Activated CD4-positive, alpha-beta T cell treated with anti-CD3 and anti-CD28 coated beads for 4 hours (primary cell): ENCODE data around the gene PPP6R2.

Experiments used
- DNase-seq, 2 donors: peaks; one replicate each; pipeline ENCODE4 v3.0.0-alpha.2; 2020

The PPP6R2 gene

DNA sequence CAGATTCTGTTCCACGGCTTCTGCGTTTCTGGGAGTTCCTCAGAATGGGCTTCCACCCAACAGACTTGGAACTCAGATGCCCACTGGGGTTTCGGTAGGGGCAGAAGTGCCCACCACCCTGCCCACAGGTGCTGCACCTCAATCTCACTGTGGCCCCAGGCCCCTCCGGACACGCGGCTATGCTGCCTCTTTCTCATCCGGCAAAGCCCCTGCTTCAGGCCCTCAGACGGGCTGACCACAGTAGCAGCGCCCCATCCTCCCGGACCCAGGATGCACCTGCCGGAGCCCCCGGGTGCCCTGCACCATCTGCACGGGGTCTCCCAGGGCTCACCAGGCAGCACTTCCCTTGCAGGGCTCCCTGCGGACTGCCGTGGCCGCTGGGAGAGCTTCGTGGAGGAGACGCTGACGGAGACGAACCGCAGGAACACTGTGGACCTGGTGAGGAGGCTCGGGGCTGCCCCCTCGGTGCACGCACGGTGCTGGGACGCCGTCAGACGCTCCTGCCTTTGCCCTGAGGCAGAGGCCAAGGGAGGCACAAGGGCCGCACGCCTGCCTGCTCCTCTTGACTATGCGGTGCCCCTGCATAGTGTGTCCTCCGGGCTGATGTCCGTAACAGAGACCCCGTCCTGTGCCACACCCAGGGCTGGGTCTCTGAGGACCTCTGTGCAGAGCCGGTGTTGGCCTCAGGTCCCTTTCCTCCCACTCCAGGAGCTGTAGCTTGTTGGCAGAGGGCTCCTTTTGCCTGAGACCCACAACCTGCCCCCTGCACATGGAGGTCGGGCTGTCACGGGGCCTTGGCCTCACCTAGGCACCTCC is 93.1 kb downstream of the PPP6R2 start:
- no peak for DNase-seq

DNA sequence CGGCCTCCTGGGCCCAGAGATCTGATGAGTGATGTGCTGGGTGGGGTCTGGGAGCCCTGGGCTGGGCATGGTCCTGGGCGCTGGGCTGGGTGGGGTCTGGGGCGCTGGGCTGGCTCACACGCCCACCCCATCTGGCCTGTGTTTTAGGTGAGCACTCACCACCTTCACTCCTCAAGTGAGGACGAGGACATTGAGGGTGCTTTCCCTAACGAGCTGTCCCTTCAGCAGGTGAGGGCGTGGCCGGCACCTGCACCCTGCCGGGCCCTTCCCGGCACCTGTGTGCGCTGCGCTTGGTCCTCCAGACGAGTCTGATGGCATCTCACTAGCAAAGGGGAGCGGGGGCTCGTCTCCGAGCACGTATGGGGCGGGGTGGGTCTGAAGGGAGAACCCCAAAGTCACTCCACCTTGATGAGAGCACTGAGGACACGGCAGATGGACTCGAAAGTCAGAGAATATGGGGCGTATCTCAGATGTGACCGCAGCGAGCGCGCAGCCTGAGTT is 93.8 kb downstream of the PPP6R2 start:
- DNase-seq = no peak

DNA sequence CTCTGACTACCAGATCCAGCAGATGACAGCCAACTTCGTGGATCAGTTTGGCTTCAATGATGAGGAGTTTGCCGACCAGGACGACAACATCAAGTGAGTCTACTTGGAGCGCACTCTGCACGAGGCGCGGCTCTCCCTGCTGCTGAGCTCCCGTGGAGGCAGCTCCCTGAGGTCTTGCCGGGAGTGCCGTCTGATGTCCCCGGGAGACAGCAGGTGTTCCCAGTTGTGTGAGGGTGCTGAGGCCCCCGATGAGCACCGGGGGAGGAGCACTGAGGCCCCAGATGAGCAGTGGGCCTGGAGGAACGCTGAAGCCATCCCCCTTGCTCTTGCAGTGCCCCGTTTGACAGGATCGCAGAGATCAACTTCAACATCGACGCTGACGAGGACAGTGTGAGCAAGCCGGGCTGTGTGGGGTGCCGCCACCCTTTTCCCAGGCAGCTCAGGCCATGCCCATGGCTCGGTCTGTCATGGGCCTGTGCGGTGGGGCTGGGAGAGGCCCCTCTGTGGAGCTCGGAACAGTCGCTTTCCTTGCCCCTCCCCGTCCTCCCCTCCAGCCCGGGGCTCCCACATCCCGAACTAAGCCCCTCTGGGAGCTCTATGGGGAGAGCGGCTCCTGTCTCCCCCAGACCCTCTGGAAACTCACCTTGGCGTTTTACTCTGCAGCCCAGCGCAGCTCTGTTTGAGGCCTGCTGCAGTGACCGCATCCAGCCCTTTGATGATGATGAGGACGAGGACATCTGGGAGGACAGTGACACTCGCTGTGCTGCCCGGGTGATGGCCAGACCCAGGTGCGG is 94.6 kb downstream of the PPP6R2 start:
- DNase-seq = no peak

- DNase-seq = no peak
These were observed 95.5 kb downstream of the PPP6R2 start for GRCh38 chr22:50438305-50439275.

- DNase-seq = no peak
These were observed 96.3 kb downstream of the PPP6R2 start for GRCh38 chr22:50439314-50439870.

DNA sequence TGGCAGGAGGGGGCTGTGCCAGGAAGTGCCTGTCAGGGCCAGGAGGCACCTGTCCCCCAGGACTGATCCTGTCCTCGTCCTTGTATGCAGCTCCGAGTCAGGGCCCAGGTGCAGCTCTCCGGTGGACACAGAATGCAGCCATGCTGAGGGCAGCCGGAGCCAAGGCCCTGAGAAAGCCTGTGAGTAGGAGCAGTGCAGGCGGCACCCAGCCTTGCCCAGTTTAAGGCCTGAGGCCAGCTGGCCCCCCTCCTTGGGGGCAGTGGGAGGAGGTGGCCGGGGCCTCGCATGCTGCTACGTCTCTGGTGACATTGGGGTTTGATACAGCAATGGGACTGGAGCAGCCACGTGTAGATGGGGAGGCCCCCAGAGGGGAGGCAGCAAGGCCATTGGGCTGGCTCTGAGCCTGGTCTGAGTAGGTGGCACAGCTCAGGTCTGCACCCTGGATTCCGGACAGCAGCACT is 96.8 kb downstream of the PPP6R2 start:
- DNase-seq = no peak

GRCh38 chr22:50440544-50441249 is 97.6 kb downstream of the PPP6R2 start:
- DNase-seq = no peak

DNA sequence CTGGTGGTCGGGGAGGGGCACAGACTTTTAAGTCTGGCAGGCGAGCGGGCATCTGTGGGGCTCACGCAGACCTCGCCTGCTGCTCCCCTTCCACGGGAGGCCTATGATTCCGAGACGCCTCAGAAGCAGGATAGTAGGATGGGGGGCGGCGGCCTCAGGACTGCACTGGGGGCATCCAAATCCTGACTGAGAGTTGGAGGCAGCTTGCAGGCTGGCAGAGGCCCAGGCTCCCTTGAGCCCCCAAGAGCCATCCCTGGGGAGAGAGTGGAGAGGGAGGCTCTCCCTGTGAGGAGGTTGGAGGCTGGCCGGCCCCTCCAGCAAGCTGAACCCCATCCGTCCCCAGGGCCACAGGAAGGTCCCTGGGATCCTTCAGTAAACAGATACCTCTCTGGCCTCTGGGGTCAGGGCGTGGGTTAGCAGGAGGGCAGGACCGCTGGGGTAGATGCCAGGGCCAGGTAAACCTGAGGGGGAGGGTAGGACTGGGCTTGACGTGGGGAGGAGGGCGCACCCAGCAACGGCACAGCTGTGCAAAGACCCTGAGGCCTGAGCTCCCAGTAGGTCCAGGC is 98.4 kb downstream of the PPP6R2 start:
- DNase-seq = no peak

- DNase-seq = no peak
These were observed 100.1 kb downstream of the PPP6R2 start for GRCh38 chr22:50443197-50443596.

DNA sequence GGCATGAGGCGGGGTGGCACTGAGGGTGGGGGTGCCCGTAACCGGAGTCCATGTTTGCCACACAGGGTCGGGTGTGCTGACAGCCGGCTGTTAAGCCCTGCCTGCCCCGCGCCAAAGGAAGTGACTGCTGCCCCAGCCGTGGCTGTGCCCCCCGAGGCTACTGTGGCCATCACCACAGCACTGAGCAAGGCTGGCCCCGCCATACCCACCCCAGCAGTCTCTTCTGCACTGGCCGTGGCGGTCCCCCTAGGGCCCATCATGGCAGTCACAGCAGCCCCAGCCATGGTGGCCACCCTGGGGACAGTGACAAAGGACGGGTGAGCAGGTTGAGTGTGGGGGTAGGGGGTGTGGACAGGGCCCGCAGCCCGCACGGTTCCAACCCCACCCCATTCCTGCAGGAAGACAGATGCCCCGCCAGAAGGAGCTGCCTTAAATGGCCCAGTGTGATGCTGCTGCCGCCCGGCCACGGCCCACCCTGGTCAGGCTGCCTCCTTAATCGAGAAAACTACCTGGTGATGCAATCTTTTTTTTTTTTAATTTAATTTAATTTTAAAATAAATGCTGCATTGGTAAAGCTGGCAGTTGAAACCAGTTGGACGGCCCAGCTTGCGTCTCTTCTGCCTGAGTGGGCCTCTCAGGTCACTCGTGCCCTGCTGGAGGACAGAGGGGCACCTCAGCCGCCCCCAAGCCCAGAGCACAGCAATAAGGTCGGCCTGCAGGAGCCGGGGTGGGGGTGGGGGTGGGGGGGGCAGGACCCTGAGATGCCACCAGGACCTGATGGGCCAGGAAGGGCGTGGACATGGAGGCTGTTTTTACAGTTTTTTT is 100.9 kb downstream of the PPP6R2 start:
- no peak for DNase-seq

DNA sequence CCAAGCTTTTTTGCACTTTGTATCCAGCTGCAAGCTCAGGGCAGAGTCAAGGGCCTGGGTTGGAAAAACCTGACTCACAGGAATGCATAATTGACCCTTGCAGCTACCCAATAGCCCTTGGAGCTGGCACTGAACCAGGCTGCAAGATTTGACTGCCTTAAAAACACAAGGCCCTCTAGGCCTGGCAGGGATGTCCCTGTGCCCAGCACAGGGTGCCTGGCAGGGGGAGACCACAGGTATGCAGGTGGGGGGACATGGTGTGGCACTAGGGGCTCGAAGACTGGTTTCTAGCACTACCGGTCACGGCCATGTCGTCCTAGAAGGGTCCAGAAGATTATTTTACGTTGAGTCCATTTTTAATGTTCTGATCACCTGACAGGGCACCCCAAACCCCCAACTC is 101.5 kb downstream of the PPP6R2 start:
- no peak for DNase-seq

- no peak for DNase-seq
These were observed 102.1 kb downstream of the PPP6R2 start for GRCh38 chr22:50445071-50445879.

DNA sequence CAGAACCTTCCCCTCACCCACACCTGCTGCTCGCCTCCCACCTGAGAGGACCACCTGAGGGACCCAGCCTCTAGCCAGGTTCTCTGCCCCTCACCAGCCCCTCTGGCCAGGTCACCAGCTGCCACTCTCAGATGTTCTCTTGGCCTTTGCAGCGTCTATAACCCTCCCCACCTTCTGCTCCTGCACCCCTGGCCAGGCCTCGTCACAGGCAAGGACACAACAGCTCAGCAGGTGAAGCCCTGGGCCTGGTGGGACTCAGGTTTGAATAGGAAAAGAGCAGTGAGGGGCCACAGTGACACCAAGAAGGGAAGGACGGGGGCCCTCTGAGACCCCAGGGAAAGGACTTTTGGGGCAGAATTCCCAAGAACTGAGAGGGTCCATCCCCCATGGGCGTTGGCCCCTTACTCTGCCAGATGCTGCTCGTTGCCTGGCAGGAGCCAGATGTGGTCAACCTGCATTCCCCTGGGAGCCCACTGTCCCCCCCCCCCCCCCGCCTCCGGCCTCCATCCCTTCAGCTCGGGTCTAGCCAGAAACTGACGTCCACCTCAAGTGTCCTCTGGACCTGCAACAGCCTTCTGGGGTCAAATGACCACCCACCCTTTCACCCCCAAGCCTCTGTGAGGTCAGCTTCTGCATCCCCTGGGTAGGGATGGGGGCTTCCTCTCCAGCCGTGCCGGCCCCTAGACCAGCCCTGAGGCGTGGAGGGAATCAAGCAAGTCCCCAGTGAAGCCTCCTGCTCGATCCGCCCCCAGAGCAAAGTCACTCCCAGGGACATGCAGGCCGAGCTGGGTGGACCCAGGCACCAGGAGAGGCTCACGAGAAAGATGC is 103.0 kb downstream of the PPP6R2 start:
- no peak for DNase-seq

DNA sequence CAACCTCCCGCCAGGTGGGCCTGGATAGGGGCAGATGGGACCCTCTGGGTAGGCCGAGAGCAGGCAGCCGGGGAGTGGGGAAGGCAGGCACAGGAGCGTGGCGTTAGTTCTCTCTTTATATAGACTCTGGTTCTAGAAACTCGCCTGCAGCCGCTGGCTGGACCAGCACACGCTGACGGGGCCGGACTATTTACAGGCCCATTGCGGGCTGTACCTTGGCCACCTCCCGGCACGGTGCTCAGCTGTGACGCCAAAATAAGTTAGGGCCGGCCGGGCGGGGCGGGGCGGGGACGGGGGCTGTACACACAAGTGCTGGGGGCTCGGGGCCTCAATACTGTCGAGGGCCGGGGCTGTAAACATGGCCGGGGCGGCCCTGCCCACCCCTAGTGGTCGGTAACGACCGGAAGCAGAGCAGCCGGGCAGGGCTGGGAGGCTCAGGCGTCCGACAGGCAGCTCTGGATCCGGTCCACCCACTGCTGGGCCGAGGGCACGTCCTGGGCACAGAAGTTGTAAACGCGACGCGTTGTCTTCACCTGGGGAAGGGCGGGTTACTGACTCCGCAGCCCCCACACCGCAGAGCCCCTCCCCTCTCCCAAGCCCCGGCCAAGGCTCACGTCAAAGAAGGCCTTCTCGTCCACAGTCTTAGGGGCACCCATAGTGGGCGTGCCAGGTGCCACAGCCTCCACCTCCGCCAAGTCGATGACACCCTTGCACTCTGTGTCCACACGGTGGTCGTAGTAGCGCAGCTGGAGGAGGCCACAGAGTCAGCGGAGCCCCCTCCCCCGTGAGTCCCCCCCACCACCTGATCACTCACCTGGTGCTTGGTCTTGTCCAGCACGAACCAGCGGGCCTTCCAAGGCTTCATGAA is 103.8 kb downstream of the PPP6R2 start:
- DNase-seq = no peak

DNA sequence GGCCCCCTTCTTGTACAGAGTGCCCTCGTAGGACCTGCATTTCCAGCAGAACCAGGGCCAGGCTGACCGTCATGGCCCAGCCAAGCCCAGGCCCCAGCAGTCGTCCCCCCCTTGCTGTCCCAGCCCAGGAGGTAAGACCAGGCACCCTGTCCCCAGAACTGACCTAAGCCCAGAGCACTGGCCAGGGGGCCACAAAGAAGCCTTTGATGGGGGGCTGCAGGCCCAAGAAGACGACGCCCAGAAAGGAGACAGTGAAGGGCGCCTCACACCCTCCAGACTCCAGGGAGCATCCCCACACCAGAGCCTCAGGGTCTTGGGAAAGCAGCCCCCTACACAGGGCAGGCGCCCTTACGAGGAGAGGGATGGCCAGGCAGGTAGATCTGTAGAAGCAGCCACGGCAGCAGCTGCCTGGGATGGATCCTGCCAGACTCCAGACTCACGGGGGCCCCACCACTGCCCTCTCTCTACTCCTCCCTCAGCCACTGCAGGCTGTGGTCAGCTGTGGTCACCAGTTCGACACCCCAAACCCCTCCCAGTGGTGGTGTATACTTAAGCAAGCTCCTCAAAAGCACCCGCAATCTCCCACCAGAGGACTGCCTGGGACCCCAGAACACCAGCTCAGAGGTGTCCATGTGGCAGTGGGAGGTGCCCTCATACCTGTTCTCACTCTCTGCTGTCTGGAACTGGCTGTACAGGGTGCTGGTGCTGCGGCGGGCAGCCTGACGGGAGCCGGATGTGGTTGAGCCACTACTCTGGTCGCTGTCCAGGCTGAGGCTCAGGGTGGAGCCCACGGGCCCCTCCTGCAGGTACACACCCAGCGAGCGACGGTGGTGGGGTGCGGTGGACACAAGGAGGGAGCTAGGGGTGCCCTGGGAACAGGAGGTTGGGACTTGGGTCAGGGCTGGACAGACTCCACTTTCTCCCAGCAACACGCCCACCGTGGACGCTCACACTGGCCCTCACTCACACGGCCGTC is 104.7 kb downstream of the PPP6R2 start:
- DNase-seq = no peak

GRCh38 chr22:50452649-50453048 is 109.5 kb downstream of the PPP6R2 start:
- no peak for DNase-seq
